GM21723 (cell line): ENCODE data around the gene KCNIP3.
"Not testable (repeated sequence)": the region's sequence is repeated elsewhere in the genome, so short reads cannot be mapped to it uniquely, and the experiment has no call there.

Source experiments
- ATAC-seq: cut with Tn5 transposase; IDR thresholded peaks from one replicate; pipeline ENCODE4 v1.9.1; 2021; ENCODE audit warnings: mild to moderate bottlenecking, moderate library complexity; ENCODE audit not compliant: unreplicated experiment

Gene KCNIP3

GRCh38 chr2:95346738-95347671 lies 49.9 kb downstream of the KCNIP3 start:
- ATAC-seq = no peak

DNA sequence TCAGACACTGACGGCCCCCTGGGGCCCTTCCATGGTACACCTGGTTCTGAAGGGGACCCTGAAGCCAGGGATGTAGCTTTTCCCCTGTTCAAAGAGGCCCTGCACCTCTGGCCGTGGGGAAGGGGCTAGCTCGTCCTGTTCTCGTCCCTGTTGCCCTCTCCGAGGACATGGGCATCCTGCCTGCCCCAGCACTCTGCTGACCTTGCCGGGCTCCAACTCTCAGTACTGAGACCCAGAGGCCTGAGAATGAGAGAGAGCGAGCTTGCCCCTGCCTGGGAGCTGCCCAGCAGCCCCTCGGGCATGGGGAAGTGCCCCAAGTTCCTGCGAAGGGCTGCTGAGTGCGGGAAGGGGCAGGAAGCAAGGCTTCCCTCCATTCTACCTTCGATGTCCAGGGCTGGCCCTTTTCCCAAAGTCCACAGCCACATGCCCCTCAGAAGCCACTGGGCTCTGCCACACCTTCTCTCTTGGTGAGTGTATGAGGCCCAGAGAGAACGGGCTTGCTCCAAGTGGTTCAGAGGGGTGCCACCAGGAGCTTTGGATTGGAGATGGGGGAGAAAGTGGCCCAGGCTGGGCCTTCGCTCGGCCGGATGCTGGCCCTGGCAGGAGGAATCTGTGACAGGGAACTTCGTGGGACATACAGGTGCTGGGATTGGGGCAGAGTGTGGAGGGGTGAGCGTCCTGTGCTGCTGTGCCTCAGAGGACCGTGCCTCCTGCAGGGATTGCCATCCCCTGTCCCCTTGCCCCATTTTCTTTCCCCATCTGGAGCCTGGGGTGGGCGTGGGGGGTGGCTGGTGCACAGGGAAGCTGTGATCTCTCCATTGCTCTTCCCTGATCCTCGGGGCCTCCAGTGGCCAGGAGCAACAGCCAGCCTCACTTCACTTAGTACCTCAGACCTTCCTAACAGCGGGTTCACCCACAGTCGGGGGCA lies 50.8 kb downstream of the KCNIP3 start:
- no peak for ATAC-seq

DNA sequence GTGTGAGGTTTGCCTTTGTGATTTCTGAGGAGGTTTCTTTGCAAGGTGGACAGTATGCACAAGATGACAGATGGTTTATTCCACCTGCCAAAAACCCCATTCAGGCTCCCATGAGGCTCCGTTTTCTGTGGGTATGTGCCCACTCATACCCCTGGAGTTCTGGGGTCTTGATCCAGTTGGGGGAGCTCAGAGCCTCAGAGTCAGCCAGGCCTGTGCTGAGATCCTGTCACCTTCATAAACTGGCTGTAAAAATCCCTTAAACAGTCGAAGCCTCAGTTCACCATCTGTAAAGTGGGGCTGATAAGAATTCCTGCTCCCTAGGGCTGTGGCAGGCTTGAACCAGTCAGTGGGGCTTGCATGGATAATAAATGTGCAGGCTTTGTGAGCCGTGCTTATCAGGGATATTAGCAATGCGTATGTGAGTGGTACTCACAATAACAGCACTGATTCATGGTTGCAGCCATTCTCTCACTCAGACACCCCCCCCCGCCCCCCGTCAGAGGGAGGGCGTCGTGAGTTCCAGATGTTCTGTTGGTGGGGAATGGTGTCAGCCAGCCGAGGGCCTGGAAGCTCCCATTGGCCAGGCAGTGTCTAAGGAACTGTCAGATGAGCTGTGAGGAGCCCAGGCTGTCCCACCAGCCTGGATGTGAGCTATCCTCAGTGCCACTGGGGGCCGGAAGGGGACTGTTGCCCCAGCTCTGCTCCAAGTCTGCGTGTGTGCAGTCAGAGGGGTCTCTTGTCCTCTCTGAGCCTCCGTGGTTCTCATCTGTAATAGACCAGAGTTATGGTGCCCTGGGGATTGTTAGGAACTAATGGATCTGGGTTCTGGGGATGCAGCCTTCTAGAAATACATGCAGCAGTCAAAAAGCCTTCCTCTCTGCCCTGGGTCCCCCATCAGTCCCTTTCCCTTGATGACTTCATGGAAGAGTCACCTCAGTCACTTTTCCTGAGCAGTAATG lies 51.7 kb downstream of the KCNIP3 start:
- ATAC-seq = no peak

DNA sequence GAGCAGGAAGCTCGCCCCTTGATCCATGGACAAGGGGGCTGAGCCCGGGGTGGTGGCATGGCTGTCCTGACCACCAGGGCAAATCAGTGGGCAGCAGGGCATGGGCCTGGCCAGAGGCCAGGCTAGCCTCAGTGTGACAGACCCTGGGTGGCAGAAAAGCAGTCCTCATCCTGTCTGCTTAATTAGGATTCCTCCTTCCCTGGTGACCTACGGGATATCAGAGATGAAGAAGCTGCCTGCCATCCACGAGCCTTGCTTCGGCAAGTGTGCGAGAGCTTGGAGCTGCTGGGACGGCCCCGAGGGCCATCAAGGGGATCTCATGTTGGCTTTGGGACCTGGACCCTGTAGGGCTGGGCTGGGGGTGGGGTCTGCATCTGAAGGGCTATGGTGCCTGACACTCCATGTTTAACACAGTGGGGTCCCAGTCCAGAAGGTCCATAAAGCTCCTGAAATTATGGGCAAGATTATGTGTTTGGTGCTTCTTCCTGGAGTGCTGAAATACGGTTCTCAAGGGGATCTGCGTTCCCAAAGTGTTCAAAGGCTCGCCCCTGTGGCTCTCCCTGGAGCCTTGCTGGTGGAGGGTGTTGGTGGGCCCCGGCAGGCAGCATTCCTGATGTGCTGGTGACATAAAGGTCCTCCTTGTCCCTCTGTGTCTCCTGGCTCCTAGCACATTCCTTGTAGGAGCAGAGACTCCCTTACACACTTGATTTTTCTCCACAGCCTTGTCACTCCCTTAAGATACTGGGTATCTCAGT lies 52.6 kb downstream of the KCNIP3 start:
- no peak for ATAC-seq

- no peak for ATAC-seq
Measured at GRCh38 chr2:95350368-95350767, 53.2 kb downstream of the KCNIP3 start.

GRCh38 chr2:95350774-95351597 lies 53.8 kb downstream of the KCNIP3 start:
- no peak for ATAC-seq

GRCh38 chr2:95351598-95351915 lies 54.4 kb downstream of the KCNIP3 start:
- ATAC-seq = no peak

- no peak for ATAC-seq
Measured at GRCh38 chr2:95352310-95353054, 55.3 kb downstream of the KCNIP3 start.

DNA sequence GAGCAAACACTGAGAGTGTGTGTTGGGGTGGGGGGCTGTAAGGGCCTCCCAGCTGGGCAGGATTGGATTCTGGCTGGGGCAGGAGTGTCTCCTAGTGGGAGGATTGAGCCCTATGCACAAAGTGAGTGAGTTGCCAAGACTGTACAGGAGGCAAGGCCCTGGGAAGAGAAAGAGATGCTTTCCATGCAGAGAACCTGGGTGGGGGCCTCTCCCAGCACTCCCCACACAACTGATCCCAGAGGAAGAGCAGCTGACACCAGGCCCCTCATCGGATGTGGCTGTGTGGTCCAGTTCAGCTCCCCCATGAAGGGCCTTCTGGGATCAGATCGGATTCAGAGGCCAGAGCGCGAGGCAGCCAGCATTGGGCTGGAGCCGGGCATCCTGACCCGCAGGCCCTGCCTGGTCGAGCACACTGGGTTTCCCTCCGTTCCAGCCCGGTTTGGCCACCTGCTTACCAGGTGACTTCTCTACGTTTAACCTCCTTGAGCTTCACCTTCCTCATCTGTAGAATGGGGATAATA lies 56.0 kb downstream of the KCNIP3 start:
- ATAC-seq = no peak

DNA sequence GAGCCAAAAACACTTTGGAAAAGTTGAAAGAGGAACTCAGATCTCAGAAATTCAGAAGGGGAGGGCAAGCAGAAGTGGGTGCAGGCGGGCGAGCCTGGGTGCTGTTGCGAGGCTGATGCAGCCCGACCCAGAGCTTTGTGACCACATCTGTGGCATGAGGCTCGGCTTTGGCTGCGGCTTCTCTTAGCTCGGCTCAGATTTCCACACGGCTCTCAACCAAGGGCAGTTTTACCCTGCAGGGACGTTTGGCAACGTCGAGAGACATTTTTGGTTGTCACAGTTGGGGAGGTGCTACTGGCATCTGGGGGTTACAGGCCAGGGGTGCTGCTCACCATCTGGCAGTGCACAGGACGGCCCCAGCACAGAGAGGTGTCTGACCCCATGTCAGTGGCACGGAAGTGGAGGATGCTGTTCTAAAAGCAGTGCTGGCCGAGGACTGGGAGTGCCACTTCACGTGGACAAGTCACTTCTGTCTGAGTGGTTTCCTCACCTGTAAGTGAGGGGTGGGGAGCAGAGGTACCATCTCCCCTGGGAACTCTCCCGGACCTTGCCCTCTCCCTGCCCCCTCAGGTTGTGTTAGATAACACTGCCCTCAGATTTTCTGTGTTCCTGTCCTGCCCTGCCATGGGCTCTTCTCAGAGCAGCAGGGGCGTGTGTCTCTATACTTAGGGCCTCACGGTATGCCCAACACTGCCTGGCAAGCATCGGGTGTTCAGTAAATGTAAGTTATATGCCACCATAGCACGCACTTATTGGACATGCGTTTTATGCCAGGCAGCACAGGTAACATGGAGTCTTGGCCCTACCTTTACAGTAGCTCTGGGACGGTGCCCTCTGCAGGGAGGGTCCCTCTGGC lies 56.7 kb downstream of the KCNIP3 start:
- ATAC-seq = no peak

DNA sequence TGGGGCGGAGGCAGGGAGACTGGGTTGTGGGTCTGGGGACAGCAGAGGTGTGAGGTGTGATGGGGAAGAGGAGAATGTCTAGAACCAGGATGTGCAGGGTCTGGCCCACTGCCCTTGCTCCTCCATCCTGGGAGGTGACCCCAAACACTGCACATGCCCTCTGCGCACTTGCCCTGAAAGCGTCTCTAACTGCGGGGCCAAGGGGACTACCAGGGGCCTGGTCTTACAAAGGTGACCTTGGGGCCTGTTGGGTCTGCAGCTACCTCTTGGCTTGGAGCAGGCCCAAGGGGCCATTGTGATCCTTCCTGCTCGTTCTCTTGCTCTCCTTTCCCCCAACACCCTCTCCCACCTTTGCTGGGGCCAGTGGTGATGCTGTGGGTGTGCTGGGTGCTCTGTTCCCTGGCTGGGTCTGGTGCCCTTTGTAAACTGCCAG lies 57.3 kb downstream of the KCNIP3 start:
- ATAC-seq = no peak

GRCh38 chr2:95354925-95355324 lies 57.8 kb downstream of the KCNIP3 start:
- no peak for ATAC-seq

GRCh38 chr2:95355486-95355885 lies 58.3 kb downstream of the KCNIP3 start:
- not testable (repeated sequence) for ATAC-seq

DNA sequence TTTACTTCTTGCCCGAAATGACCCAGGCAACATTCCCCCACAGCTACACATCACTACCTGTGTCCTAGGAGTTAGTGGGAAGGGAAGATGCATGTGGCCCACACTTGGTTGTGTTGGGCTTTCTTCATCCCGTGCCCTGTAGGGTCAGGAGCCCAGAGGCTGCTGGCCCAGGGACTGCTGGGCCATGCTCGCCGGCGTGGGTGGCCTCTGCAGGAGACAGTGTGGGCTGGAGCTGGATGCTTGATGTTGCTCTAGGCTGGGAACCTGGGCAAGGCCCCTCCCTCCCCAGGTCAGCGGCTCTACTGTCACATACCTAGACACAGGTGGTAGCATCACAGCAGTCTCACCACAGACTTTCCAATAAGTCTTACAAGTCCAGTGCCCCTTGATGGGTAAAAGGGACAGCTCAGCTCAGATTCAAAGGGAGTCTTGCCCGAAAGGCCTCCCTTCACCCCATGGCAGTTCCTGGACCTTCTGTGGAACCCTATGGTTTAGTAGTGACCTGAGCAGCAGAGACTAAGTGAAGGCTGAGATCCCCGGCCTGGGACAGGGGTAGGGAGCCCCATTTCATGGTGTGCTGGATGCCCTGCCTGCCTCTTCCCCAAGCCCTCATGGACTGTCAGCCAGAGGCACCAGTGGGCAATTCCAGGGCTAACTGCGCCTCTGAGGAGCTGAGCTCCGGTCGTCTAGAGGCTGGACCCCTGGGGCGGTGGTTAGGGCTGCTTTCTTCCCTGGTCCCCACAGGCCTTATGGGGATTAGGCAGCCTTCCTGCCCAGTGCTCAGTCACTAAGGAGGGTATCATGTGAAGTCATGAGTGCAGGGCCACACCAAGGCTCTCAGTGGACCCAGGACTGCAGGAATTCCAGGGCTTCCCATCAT lies 59.9 kb downstream of the KCNIP3 start:
- ATAC-seq = no peak

DNA sequence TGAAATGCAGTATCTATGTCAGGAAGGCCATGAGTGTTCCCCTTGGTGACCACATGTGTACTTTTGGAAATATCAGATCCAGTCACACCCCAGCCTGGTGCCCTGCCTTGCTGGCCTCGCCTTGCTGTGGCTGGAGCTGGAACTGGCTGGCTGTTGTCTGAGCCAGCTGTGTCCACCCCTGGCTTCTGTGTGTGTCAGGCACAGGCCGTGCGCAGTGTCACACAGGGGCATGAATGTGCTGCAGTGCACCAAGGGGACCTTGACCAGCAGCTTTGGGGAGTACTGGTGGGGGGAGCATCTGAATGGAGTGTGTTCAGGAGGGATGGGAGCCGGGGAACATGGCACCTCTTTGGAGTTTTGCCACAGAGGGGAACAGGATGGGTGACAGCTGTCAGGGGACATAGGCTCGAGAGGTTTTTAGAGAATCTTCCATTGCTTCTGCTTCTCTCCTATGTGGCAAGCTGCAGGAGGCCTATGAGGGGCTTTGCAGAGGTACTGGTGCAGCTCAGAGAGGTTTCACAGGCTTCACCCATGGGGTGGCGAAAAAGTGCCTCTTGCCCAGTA lies 60.7 kb downstream of the KCNIP3 start:
- ATAC-seq = no peak

DNA sequence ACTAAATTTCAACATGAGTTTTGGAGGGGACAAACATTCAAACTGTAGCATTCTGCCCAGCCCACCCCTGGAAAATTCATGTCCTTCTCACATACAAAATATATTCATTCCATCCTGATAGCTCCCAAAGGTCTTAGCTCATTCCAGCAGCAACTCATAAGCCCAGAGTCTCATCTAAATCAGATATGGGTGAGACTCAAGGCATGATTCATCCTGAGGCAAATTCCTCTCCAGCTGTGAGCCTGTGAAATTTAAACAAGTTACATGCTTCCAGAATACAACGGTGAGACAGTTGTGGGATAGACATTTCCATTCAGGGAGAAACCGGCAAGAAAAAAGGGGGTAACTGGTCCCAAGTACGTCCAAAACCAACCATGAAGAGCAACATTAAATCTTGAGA lies 61.9 kb downstream of the KCNIP3 start:
- no peak for ATAC-seq
